ENCODE measurements around the gene CDR2. TPM values are rescaled to one million over a fixed set of nuclear protein-coding genes. Genes with fewer than 3 reads are reported as not detected.

CDR2 gene
- total RNA-seq, 2 donors from 2014 or later: 17.6 to 24.3 TPM

DNA sequence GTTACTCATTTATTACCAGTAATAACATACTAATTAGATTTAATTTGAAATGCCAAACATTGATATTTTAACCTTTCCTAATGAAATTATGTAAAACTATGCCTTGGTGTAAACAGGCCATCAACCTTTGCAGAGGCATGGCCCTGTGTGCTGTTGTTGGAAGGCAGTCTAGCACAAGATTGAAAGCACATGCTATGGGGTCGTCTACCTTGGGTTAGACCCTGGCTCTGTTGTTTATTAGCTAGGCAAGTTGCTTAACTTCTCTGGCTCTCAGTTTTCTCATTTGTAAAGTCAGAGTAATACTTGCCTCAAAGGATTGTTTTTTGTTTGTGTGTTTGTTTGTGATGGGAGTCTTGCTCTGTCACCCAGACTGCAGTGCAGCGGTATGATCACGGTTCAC, 9.4 kb upstream of the CDR2 start:
- H3K36me3 ChIP-seq (ENCODE audit: control insufficient read depth, insufficient read depth, low read length): no peaks in the 10 kb centered on the region
- H3K9me3 ChIP-seq (ENCODE audit: control insufficient read depth, low read length): no peaks in the 10 kb centered on the region
- DNase-seq: no peak
- Mint-ChIP-seq H3K9me3 (no peaks in the 10 kb centered on the region), H3K36me3 (ENCODE audit: low read depth) (no peaks in the 10 kb centered on the region), H3K27me3 (ENCODE audit: insufficient read depth) (no peaks in the 10 kb centered on the region), H3K4me3 (no peak overlapping the region), H3K27ac (no peak overlapping the region), H3K4me1 (no peaks in the 10 kb centered on the region)
- H3K4me3 ChIP-seq (ENCODE audit: low read length): no peak overlapping the region
- 80 to 89% methylated on average over 2 to 3 of the region's 3 CpGs for WGBS, 2 experiments (ENCODE audit: insufficient coverage in 1 of 2, insufficient read length in 1 of 2)
- no peak overlapping the region for H3K9ac ChIP-seq (ENCODE audit: extremely low read depth, low read length, poor library complexity, severe bottlenecking)
- H3K4me1 ChIP-seq (ENCODE audit: control insufficient read depth, insufficient read depth, low read length): no peaks in the 10 kb centered on the region
- TF ChIP-seq, protein P1, sequence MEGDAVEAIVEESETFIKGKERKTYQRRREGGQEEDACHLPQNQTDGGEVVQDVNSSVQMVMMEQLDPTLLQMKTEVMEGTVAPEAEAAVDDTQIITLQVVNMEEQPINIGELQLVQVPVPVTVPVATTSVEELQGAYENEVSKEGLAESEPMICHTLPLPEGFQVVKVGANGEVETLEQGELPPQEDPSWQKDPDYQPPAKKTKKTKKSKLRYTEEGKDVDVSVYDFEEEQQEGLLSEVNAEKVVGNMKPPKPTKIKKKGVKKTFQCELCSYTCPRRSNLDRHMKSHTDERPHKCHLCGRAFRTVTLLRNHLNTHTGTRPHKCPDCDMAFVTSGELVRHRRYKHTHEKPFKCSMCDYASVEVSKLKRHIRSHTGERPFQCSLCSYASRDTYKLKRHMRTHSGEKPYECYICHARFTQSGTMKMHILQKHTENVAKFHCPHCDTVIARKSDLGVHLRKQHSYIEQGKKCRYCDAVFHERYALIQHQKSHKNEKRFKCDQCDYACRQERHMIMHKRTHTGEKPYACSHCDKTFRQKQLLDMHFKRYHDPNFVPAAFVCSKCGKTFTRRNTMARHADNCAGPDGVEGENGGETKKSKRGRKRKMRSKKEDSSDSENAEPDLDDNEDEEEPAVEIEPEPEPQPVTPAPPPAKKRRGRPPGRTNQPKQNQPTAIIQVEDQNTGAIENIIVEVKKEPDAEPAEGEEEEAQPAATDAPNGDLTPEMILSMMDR (conservative IDR thresholded peaks at IDR 0.05): no peak
- H3K27me3 ChIP-seq (ENCODE audit: control insufficient read depth, insufficient read depth, low read length, poor library complexity, severe bottlenecking): no peaks in the 10 kb centered on the region
- no peak overlapping the region for H3K27ac ChIP-seq (ENCODE audit: low read depth, low read length)

DNA sequence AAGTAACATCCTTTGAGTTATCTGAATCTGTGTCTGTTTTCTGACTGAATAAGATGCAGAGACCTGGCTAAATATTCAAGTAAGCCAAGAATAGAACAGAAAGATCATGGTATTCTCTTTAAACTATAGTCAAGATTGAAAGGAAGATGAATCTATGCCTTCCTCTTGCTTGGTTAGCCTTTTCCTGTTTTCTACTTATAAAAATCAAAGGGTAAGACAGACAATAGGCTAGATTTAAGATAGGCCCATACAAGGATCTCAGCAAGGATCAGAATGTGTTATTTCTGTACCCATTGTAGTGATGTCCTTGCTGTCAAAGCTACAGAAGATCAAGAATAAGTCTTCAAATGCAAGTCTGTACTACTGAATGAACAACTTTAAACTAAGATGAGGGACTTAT, 7.0 kb upstream of the CDR2 start:
- H3K9me3 Mint-ChIP-seq: no peaks in the 10 kb centered on the region
- Histone ChIP-seq H3K9ac (ENCODE audit: extremely low read depth, low read length, poor library complexity, severe bottlenecking) (no peak overlapping the region), H3K27me3 (ENCODE audit: control insufficient read depth, insufficient read depth, low read length, poor library complexity, severe bottlenecking) (no peaks in the 10 kb centered on the region), H3K27ac (ENCODE audit: low read depth, low read length) (no peak overlapping the region), H3K4me1 (ENCODE audit: control insufficient read depth, insufficient read depth, low read length) (no peaks in the 10 kb centered on the region), H3K4me3 (ENCODE audit: low read length) (no peak overlapping the region), H3K9me3 (ENCODE audit: control insufficient read depth, low read length) (no peaks in the 10 kb centered on the region), H3K36me3 (ENCODE audit: control insufficient read depth, insufficient read depth, low read length) (no peaks in the 10 kb centered on the region)
- peaks cover 3% of the 10 kb centered on the region for H3K4me1 Mint-ChIP-seq
- H3K27me3 Mint-ChIP-seq (ENCODE audit: insufficient read depth): no peaks in the 10 kb centered on the region
- DNase-seq: no peak
- H3K4me3 Mint-ChIP-seq: no peak overlapping the region
- H3K27ac Mint-ChIP-seq: no peak overlapping the region
- no peaks in the 10 kb centered on the region for H3K36me3 Mint-ChIP-seq (ENCODE audit: low read depth)
- TF ChIP-seq, protein P1 (conservative IDR thresholded peaks at IDR 0.05): no peak

DNA sequence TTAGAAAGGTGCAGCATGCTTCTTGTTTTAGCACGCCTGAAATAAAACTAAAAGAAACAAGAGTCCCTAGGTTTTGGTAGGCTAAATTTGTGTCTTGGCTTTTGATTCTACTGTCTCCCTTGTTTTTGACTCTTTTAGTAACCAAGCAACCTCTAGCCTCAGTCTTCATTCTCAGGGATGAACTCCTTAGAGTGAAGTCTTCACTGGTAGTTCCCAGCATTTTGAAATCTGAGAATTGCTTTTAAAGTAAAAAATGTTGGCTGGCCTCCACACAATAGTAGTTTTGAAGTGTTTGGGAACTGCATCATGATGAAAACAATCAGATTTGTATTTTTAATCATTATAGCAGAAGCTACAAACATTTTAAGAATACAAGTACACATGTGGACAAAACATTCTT, 6.1 kb upstream of the CDR2 start:
- Mint-ChIP-seq H3K4me3 (no peak overlapping the region), H3K9me3 (no peaks in the 10 kb centered on the region), H3K27me3 (ENCODE audit: insufficient read depth) (no peaks in the 10 kb centered on the region), H3K36me3 (ENCODE audit: low read depth) (no peaks in the 10 kb centered on the region), H3K27ac (no peak overlapping the region), H3K4me1 (peaks cover 9% of the 10 kb centered on the region)
- no peak overlapping the region for H3K9ac ChIP-seq (ENCODE audit: extremely low read depth, low read length, poor library complexity, severe bottlenecking)
- TF ChIP-seq, protein P1 (conservative IDR thresholded peaks at IDR 0.05): no peak
- no peaks in the 10 kb centered on the region for H3K27me3 ChIP-seq (ENCODE audit: control insufficient read depth, insufficient read depth, low read length, poor library complexity, severe bottlenecking)
- no peak for DNase-seq
- no peak overlapping the region for H3K4me3 ChIP-seq (ENCODE audit: low read length)
- no peaks in the 10 kb centered on the region for H3K9me3 ChIP-seq (ENCODE audit: control insufficient read depth, low read length)
- 97 to 100% methylated on average over 1 of the region's 1 CpG for WGBS, 2 experiments (ENCODE audit: insufficient coverage in 1 of 2, insufficient read length in 1 of 2)
- H3K36me3 ChIP-seq (ENCODE audit: control insufficient read depth, insufficient read depth, low read length): no peaks in the 10 kb centered on the region
- H3K27ac ChIP-seq (ENCODE audit: low read depth, low read length): no peak overlapping the region
- H3K4me1 ChIP-seq (ENCODE audit: control insufficient read depth, insufficient read depth, low read length): peaks cover 2% of the 10 kb centered on the region

All from endodermal cell (in vitro differentiated cells).